Panc1 (cell line): ENCODE results near the gene ROBO2. TPM values are rescaled to one million over a fixed set of nuclear protein-coding genes. Genes with fewer than 3 reads are reported as not detected.

Experiments used
- ATAC-seq: fragments of 200-7000 bp; cut with Tn5 transposase; 2 replicates; pipeline ENCODE4 v1.9.1; 2020; ENCODE audit warnings: mild to moderate bottlenecking, moderate library complexity
- BruUV-seq: library from RNA; stranded (reverse); fragments of 400-500 nt; replicated peaks from 2 replicates; lab custom pipeline; 2021; lab: Mats Ljungman, UMichigan
- CTCF ChIA-PET: fragments of 300-600 bp; sonication (Branson Sonifier 250); formaldehyde crosslinking; loops from one replicate; lab custom pipeline; 2022; ENCODE audit warnings: antibody characterized with exemption; lab: Charles Lee
- POLR2A ChIA-PET: fragments of 300-600 bp; sonication (Branson Sonifier 250); formaldehyde crosslinking; loops from one replicate; lab custom pipeline; 2022; ENCODE audit warnings: antibody characterized with exemption; lab: Charles Lee
- DNase-seq: peaks from one replicate; pipeline ENCODE4 v3.0.0-alpha.2; 2010; ENCODE audit warnings: low read depth, low spot score
- H3K27ac ChIP-seq: 2 replicates; pipeline ENCODE4 v1.5.1; 2011; ENCODE audit warnings: mild to moderate bottlenecking, low read length, inconsistent platforms
- H3K27me3 ChIP-seq: fragments of 200-500 bp; sonication (Bioruptor generic); 2 replicates; pipeline ENCODE4 v1.6.0; 2014; ENCODE audit warnings: low read length, inconsistent platforms; ENCODE audit not compliant: control insufficient read depth, insufficient read depth
- H3K36me3 ChIP-seq: fragments of 200-500 bp; sonication (Bioruptor generic); 2 replicates; pipeline ENCODE4 v1.5.1; 2014; ENCODE audit warnings: inconsistent platforms, mild to moderate bottlenecking, low read length, moderate library complexity; ENCODE audit not compliant: control insufficient read depth, insufficient read depth
- H3K4me1 ChIP-seq: 2 replicates; pipeline ENCODE4 v1.5.1; 2011; ENCODE audit warnings: inconsistent platforms, mild to moderate bottlenecking, low read length, moderate library complexity; ENCODE audit not compliant: control insufficient read depth, insufficient read depth
- H3K4me3 ChIP-seq, 2 experiments: 2 replicates each; pipeline ENCODE4 v1.5.1; 2011 to 2012; ENCODE audit warnings: low read depth in 2 of 2, low read length in 2 of 2, mild to moderate bottlenecking in 2 of 2, inconsistent platforms in 1 of 2, moderate library complexity in 1 of 2
- H3K9me3 ChIP-seq: fragments of 200-500 bp; sonication (Bioruptor generic); 2 replicates; pipeline ENCODE4 v1.5.1; 2014; ENCODE audit warnings: low read depth, mild to moderate bottlenecking, inconsistent platforms, low read length, moderate library complexity; ENCODE audit not compliant: control insufficient read depth, insufficient read depth
- CTCF ChIP-seq: fragments of 450-650 bp; IDR thresholded peaks from 2 replicates; pipeline ENCODE4 v1.5.1; 2017; ENCODE audit warnings: mild to moderate bottlenecking
- POLR2AphosphoS5 ChIP-seq: IDR thresholded peaks from 2 replicates; pipeline ENCODE4 v1.6.1; 2012; ENCODE audit warnings: mild to moderate bottlenecking, low read depth, low read length, moderate library complexity
- REST ChIP-seq, 2 experiments: IDR thresholded peaks; 2 replicates each; pipeline ENCODE4 v1.6.1; 2011 to 2012; ENCODE audit warnings: low read depth in 2 of 2, control low read depth in 1 of 2, low read length in 1 of 2, mild to moderate bottlenecking in 1 of 2, moderate library complexity in 1 of 2; ENCODE audit not compliant: insufficient read depth in 1 of 2
- SIN3A ChIP-seq: IDR thresholded peaks from 2 replicates; pipeline ENCODE4 v1.6.1; 2012; ENCODE audit warnings: low read depth, mild to moderate bottlenecking, low read length, moderate library complexity, borderline replicate concordance; ENCODE audit not compliant: insufficient read depth
- TCF7L2 ChIP-seq: IDR thresholded peaks from 2 replicates; pipeline ENCODE4 v1.6.1; 2011; ENCODE audit warnings: mild to moderate bottlenecking, low read depth, low read length, inconsistent platforms
- in situ Hi-C: cut with HindIII; loops from 2 replicates; pipeline ENCODE4 v1.10.0; 2016; ENCODE audit warnings: low sequenced_read_pairs, low pct_unique_long_range_greater_than_20kb
- intact Hi-C: fragments of 100-400 bp; cut with micrococcal nuclease; formaldehyde crosslinking; loops from one replicate; pipeline ENCODE4 v1.10.0; 2022; ENCODE audit not compliant: unreplicated experiment
- total RNA-seq: library from RNA; stranded (reverse); gene quantifications from one replicate; pipeline ENCODE4 v1.2.1, GENCODE V29; 2021; ENCODE audit not compliant: unreplicated experiment

Gene ROBO2
- total RNA-seq, 1 experiment from 2014 or later = 1.3 TPM

- no peak for ATAC-seq
- H3K27ac ChIP-seq = no peak overlapping the region
- H3K9me3 ChIP-seq = no peaks in the 10 kb centered on the region
- CTCF ChIA-PET = no interaction called here
- intact Hi-C loops (no loop called here), in situ Hi-C loops (no loop called here)
- no peak for TF ChIP-seq CTCF
- H3K36me3 ChIP-seq = no peaks in the 10 kb centered on the region
- no peaks in the 10 kb centered on the region for H3K4me1 ChIP-seq
- no peak overlapping the region for H3K4me3 ChIP-seq
- DNase-seq = no peak
- no TSS peak for BruUV-seq
- POLR2A ChIA-PET = no interaction called here
- no peaks in the 10 kb centered on the region for H3K27me3 ChIP-seq
Observed at GRCh38 chr3:77096966-77097890, 57.3 kb downstream of the ROBO2 start.

GRCh38 chr3:77102951-77103769 lies 63.3 kb downstream of the ROBO2 start:
- Histone ChIP-seq H3K36me3 (no peaks in the 10 kb centered on the region), H3K27me3 (no peaks in the 10 kb centered on the region), H3K9me3 (no peaks in the 10 kb centered on the region), H3K4me1 (no peaks in the 10 kb centered on the region), H3K4me3 (no peak overlapping the region), H3K27ac (no peak overlapping the region)
- DNase-seq (no peak), ATAC-seq (no peak)
- CTCF ChIA-PET = no interaction called here
- POLR2A ChIA-PET = no interaction called here
- intact Hi-C loops (no loop called here), in situ Hi-C loops (no loop called here)
- no peak for TF ChIP-seq POLR2AphosphoS5
- TF ChIP-seq SIN3A = no peak
- no peak for TF ChIP-seq TCF7L2
- TF ChIP-seq REST (IDR thresholded peaks at IDR 0.05; ENCODE audit: insufficient read depth in 1 of 2, low read depth in 2 of 2, low read length in 1 of 2) = no peak
- no TSS peak for BruUV-seq
